Lung (tissue), 12 donors: Measurements from ENCODE around the gene PRR23B. TPM values are rescaled to one million over a fixed set of nuclear protein-coding genes. Genes with fewer than 3 reads are reported as not detected.

ENCODE experiments used
- ATAC-seq: fragments of 200-7000 bp; cut with Tn5 transposase; one replicate; pipeline ENCODE4 v1.9.1; 2020; ENCODE audit warnings: moderate number of reproducible peaks; ENCODE audit not compliant: insufficient read depth, low FRiP score
- DNase-seq, 3 donors: peaks; one replicate each; pipeline ENCODE4 v3.0.0-alpha.2; 2013 to 2017
- H3K27ac ChIP-seq, 2 donors: one replicate each; pipeline ENCODE4 v1.5.1; 2013; ENCODE audit warnings: mild to moderate bottlenecking in 2 of 2, moderate library complexity in 2 of 2, control low read depth in 1 of 2, inconsistent platforms in 1 of 2, low read depth in 1 of 2, low read length in 1 of 2
- H3K27me3 ChIP-seq, 3 donors: one replicate each; pipeline ENCODE4 v1.5.1; 2013; ENCODE audit warnings: low read length in 2 of 3; ENCODE audit not compliant: control insufficient read depth in 3 of 3, insufficient read depth in 3 of 3
- H3K36me3 ChIP-seq, 4 donors: one replicate each; pipeline ENCODE4 v1.5.1; 2013; ENCODE audit warnings: low read length in 4 of 4, mild to moderate bottlenecking in 1 of 4, moderate library complexity in 1 of 4; ENCODE audit not compliant: control insufficient read depth in 4 of 4, insufficient read depth in 4 of 4
- H3K4me1 ChIP-seq, 5 donors: one replicate each; pipeline ENCODE4 v1.5.1; 2013; ENCODE audit warnings: low read length in 5 of 5, mild to moderate bottlenecking in 2 of 5, moderate library complexity in 1 of 5; ENCODE audit not compliant: control insufficient read depth in 5 of 5, insufficient read depth in 5 of 5
- H3K4me3 ChIP-seq: one replicate; pipeline ENCODE4 v1.5.1; 2013; ENCODE audit warnings: mild to moderate bottlenecking, control low read depth, moderate library complexity
- H3K9ac ChIP-seq, 2 donors: one replicate each; pipeline ENCODE4 v1.5.1; 2013; ENCODE audit warnings: low read length in 2 of 2, control low read depth in 1 of 2; ENCODE audit not compliant: insufficient read depth in 1 of 2
- H3K9me3 ChIP-seq, 4 donors: one replicate each; pipeline ENCODE4 v1.5.1; 2013; ENCODE audit warnings: low read length in 3 of 4, mild to moderate bottlenecking in 1 of 4, moderate library complexity in 1 of 4; ENCODE audit not compliant: control insufficient read depth in 4 of 4, insufficient read depth in 3 of 4
- WGBS, 2 donors: extraction: QIAGEN DNeasy Blood & Tissue Kit; methylation state at CpG; one replicate each; pipeline ENCODE4 v1.1.7; 2013; 5-methylcytosine and 5-hydroxymethylcytosine counted together
- polyA plus RNA-seq, 2 donors: library from polyadenylated mRNA; stranded (reverse); fragments of 200-250 nt; gene quantifications; one replicate each; pipeline ENCODE4 v1.2.1, GENCODE V29; 2013
- total RNA-seq, 2 donors: library from RNA; depleted of rRNA in 1 of 2; stranded (reverse); fragments of >200 nt in 1 of 2; gene quantifications; one replicate each; pipeline ENCODE4 v1.2.1, GENCODE V29; 2014 to 2021
- TF ChIP-seq, protein P1 (sequence below): IDR thresholded peaks from 2 replicates; pipeline ENCODE4 v1.5.1; 2012; ENCODE audit warnings: mild to moderate bottlenecking; ENCODE audit errors: control extremely low read depth, extremely low read depth
- donor health status: control.
- donor health status: control.
- donor health status: Bipolar disorder and iron deficiency.
- donor health status: healthy.
- donor health status: DM: yes; HTN: yes; CAD: no.

Gene PRR23B
- total and polyA plus RNA-seq, 4 donors: not detected

DNA sequence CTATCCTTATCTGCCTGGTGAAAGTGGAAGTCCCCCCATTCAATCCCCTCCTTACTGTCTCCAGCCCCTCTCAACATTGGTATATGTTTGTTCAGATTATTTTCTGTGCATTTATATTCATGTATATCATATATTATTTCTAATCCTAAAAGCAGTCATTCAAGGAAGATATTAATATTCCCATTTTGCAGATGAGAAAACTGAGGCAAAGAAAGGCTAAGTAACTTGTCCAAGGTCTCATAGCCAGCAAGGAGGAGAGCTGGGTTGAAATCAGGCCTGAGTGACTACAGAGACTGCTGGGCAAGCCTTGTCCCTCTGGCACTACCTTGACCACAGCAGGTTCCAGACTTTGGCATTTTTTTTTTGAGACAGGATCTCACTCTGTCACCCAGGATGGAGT, 44.7 kb downstream of the PRR23B start:
- no peak overlapping the region for H3K4me3 ChIP-seq
- peaks cover 0 to 3% (median 0%) of the 10 kb centered on the region in 5 donors for H3K4me1 ChIP-seq
- DNase-seq: no peak
- TF ChIP-seq, protein P1, sequence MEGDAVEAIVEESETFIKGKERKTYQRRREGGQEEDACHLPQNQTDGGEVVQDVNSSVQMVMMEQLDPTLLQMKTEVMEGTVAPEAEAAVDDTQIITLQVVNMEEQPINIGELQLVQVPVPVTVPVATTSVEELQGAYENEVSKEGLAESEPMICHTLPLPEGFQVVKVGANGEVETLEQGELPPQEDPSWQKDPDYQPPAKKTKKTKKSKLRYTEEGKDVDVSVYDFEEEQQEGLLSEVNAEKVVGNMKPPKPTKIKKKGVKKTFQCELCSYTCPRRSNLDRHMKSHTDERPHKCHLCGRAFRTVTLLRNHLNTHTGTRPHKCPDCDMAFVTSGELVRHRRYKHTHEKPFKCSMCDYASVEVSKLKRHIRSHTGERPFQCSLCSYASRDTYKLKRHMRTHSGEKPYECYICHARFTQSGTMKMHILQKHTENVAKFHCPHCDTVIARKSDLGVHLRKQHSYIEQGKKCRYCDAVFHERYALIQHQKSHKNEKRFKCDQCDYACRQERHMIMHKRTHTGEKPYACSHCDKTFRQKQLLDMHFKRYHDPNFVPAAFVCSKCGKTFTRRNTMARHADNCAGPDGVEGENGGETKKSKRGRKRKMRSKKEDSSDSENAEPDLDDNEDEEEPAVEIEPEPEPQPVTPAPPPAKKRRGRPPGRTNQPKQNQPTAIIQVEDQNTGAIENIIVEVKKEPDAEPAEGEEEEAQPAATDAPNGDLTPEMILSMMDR: no peak
- no peak overlapping the region for H3K27ac ChIP-seq
- no peaks in the 10 kb centered on the region for H3K36me3 ChIP-seq
- H3K9me3 ChIP-seq: peaks cover 0 to 5% (median 0%) of the 10 kb centered on the region in 4 donors
- no peak for ATAC-seq
- no peak overlapping the region for H3K9ac ChIP-seq
- no peaks in the 10 kb centered on the region for H3K27me3 ChIP-seq

DNA sequence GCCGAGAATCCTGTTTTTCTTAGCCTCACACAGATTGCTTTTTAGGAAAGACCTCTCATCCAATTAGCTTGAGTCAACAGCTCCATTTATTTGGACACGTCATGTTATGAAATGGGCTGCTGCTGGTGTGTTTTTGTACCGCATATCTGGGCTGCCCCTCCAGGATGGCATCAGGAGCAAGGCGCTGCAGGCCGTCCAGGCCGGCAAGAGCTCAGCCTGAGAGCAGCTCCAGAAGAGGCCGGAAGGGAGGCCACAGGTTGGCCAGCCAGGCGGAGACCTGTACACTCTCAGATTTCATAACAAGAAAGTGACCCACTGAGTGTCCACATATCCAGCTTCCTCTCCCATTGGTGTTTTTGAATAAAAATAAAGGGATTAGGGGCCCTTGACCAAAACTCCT, 45.4 kb downstream of the PRR23B start:
- Histone ChIP-seq H3K9me3 (peaks cover 0 to 5% (median 0%) of the 10 kb centered on the region in 4 donors), H3K36me3 (no peaks in the 10 kb centered on the region), H3K4me1 (peaks cover 0 to 3% (median 0%) of the 10 kb centered on the region in 5 donors), H3K27me3 (peaks cover 0 to 5% (median 0%) of the 10 kb centered on the region in 3 donors), H3K9ac (no peak overlapping the region), H3K4me3 (no peak overlapping the region), H3K27ac (no peak overlapping the region)
- DNase-seq (no peak), ATAC-seq (no peak)
- TF ChIP-seq, protein P1: no peak
- 90 to 93% methylated on average over 8 of the region's 8 CpGs for WGBS, 2 donors

DNA sequence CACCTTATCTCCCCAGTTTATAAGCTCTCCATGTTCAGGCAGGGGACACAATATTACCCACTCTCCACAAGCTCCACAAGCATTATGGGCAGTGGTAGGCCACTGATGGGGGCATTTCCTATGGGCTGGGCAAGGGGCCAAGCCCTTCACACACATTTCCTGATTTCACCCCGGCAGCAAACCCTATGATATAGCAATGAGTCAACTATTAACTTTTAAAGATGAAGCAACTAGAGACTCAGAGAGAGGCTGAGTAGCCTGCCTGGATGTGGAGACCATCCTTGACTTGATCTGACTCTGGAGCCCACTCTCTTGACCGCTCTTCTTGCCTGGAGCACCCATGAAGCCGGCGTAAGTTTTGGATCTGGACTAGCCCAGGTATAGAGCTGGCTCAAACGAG, 46.3 kb downstream of the PRR23B start:
- ATAC-seq (no peak), DNase-seq (peak in 1 of 3 donors; percentile 47)
- H3K9me3 ChIP-seq: peaks cover 0 to 5% (median 0%) of the 10 kb centered on the region in 4 donors
- WGBS, 2 donors: 69 to 71% methylated on average over 5 of the region's 5 CpGs
- H3K36me3 ChIP-seq: no peaks in the 10 kb centered on the region
- TF ChIP-seq, protein P1: no peak
- H3K4me1 ChIP-seq: peaks cover 0 to 2% (median 0%) of the 10 kb centered on the region in 5 donors
- no peak overlapping the region for H3K9ac ChIP-seq
- H3K4me3 ChIP-seq: no peak overlapping the region
- H3K27ac ChIP-seq: no peak overlapping the region
- peaks cover 0 to 5% (median 0%) of the 10 kb centered on the region in 3 donors for H3K27me3 ChIP-seq

DNA sequence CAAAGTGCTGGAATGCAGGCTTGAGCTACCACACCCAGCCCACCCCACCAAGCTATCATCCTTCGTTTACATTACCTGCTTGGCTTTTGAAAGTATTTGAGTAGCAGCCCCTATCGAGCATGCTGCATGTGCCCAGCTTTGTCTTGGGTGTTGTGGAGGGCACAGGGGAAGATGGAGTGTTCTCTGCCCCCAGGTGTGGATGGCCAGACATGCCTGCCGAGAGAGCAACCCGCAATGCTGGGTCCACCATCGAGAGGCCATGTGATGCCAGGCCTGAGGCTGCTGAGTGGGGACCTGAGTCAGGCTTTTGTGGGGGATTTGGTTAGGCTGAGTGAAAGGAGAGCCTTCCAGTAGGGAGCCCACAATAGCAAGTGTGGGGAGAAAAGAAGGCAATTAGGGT, 47.8 kb downstream of the PRR23B start:
- H3K27ac ChIP-seq: no peak overlapping the region
- DNase-seq: no peak
- H3K9ac ChIP-seq: no peak overlapping the region
- TF ChIP-seq, protein P1: no peak
- no peak overlapping the region for H3K4me3 ChIP-seq
- H3K9me3 ChIP-seq: peaks cover 0 to 5% (median 0%) of the 10 kb centered on the region in 4 donors
- no peaks in the 10 kb centered on the region for H3K36me3 ChIP-seq
- peaks cover 0 to 5% (median 0%) of the 10 kb centered on the region in 3 donors for H3K27me3 ChIP-seq
- H3K4me1 ChIP-seq: peaks cover 0 to 2% (median 0%) of the 10 kb centered on the region in 5 donors
- no peak for ATAC-seq
- WGBS, 2 donors: 79 to 92% methylated on average over 5 of the region's 5 CpGs
